ENCODE results near the gene CHST9. TPM values are rescaled to one million over a fixed set of nuclear protein-coding genes. Genes with fewer than 3 reads are reported as not detected.
A peak's percentile ranks its signal among the peaks of the same experiment; 100 is the strongest.

CHST9 gene
- polyA plus RNA-seq, 3 donors, result not detected

DNA sequence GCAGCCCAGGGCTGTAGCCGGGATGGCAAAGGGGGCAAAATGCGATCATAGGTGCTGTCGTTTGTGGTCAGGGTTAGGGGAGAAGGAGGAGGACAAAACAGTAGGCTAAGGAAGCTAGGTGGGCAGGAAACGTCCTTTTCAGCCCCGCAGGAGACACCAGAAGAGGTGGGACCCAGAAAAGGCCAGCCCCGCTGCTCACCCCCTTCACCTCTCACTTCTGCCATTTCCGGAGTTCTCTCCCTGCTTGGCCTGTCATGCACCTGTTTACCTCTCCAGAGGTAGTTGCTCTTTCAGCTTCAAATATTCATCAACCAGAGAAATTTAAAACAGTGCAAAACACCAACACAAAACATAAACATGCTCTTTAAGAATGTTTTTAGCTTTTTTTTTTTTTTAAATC lies 320.4 kb downstream of the CHST9 start:
- 45% methylated on average over 4 of the region's 7 CpGs for WGBS (ENCODE audit: insufficient coverage)
- Mint-ChIP-seq H3K36me3 (no peaks in the 10 kb centered on the region), H3K9me3 (peaks cover 0 to 6% (median 0%) of the 10 kb centered on the region in 7 donors), H3K4me3 (peak overlapping the region in 1 of 2 donors; percentile 63), H3K27me3 (ENCODE audit: low read depth in 3 of 3) (peaks cover 44 to 59% (median 50%) of the 10 kb centered on the region in 3 donors), H3K27ac (no peak overlapping the region), H3K4me1 (peaks cover 2% of the 10 kb centered on the region)
- DNase-seq, result no peak
- Histone ChIP-seq H3K36me3 (replicated peaks in 1 of 2; ENCODE audit: control insufficient read depth in 1 of 2, insufficient read depth in 2 of 2, low read length in 2 of 2) (no peaks in the 10 kb centered on the region), H4K20me1 (ENCODE audit: insufficient read depth, low read length) (no peaks in the 10 kb centered on the region), H3K4me1 (ENCODE audit: control insufficient read depth in 1 of 2, insufficient read depth in 2 of 2, low read length in 2 of 2) (no peaks in the 10 kb centered on the region), H3K79me2 (ENCODE audit: insufficient read depth, low read length) (no peaks in the 10 kb centered on the region), H3K4me3 (replicated peaks in 1 of 3; ENCODE audit: low read depth in 2 of 3, low read length in 3 of 3) (no peak overlapping the region), H3K4me2 (replicated peaks; ENCODE audit: extremely low read depth, low read length, poor library complexity, severe bottlenecking) (no peak overlapping the region), H3K9ac (ENCODE audit: insufficient read depth, low read length, poor library complexity, severe bottlenecking) (no peak overlapping the region), H3K27ac (ENCODE audit: low read depth in 1 of 2, low read length in 2 of 2) (no peak overlapping the region), H2AFZ (ENCODE audit: insufficient read depth, low read depth, low read length, poor library complexity, severe bottlenecking) (no peak overlapping the region), H3K9me3 (replicated peaks in 1 of 2; ENCODE audit: control insufficient read depth in 1 of 2, insufficient read depth in 1 of 2, low read length in 2 of 2) (peaks cover 0 to 25% of the 10 kb centered on the region in 2 donors), H3K27me3 (ENCODE audit: control insufficient read depth in 2 of 2, insufficient read depth in 2 of 2, low read length in 2 of 2) (peaks cover 34 to 48% of the 10 kb centered on the region in 2 donors)
- intact Hi-C loops (cut with micrococcal nuclease), result no loop called here
- no peak for TF ChIP-seq CTCF (IDR thresholded peaks at IDR 0.05)

DNA sequence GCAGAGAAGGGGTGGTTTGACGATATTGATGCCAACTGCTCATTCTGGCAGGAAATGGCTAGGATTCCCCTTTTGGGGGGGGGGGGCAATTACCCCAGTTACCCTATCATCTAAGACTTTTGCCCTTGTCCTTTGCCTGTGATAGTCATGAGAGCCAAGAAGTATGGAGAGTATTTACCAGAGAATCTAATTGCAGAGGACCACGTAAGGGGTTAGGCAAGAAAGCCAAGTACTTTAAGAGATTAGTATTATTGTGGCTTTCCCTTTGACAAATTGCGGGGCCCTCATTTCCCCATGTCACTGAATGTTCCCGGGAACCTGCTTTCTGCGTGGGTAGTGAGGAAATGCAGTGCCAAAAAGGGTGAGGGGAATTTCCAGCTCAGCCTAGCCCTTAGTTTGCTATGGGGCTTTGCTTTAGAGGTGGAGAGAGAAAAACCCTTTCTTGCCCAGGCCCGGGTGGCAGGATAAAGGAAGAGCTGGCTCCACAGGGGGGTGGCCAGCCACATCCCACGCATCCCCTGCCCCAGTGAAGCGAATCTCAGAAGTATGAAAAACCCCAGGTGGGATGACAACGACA lies 321.1 kb downstream of the CHST9 start:
- Mint-ChIP-seq H3K9me3 (peaks cover 0 to 6% (median 0%) of the 10 kb centered on the region in 7 donors), H3K27me3 (ENCODE audit: low read depth in 3 of 3) (peaks cover 44 to 62% (median 51%) of the 10 kb centered on the region in 3 donors), H3K27ac (peak overlapping the region in 1 of 7 donors; percentile 9), H3K4me3 (peak overlapping the region; percentile 47 to 69), H3K36me3 (no peaks in the 10 kb centered on the region), H3K4me1 (peaks cover 2% of the 10 kb centered on the region)
- Histone ChIP-seq H3K4me3 (replicated peaks in 1 of 3; ENCODE audit: low read depth in 2 of 3, low read length in 3 of 3) (no peak overlapping the region), H3K4me1 (ENCODE audit: control insufficient read depth in 1 of 2, insufficient read depth in 2 of 2, low read length in 2 of 2) (no peaks in the 10 kb centered on the region), H3K27me3 (ENCODE audit: control insufficient read depth in 2 of 2, insufficient read depth in 2 of 2, low read length in 2 of 2) (peaks cover 34 to 48% of the 10 kb centered on the region in 2 donors), H3K79me2 (ENCODE audit: insufficient read depth, low read length) (no peaks in the 10 kb centered on the region), H3K9me3 (replicated peaks in 1 of 2; ENCODE audit: control insufficient read depth in 1 of 2, insufficient read depth in 1 of 2, low read length in 2 of 2) (peaks cover 0 to 25% of the 10 kb centered on the region in 2 donors), H3K9ac (ENCODE audit: insufficient read depth, low read length, poor library complexity, severe bottlenecking) (no peak overlapping the region), H3K36me3 (replicated peaks in 1 of 2; ENCODE audit: control insufficient read depth in 1 of 2, insufficient read depth in 2 of 2, low read length in 2 of 2) (no peaks in the 10 kb centered on the region), H3K4me2 (replicated peaks; ENCODE audit: extremely low read depth, low read length, poor library complexity, severe bottlenecking) (no peak overlapping the region), H4K20me1 (ENCODE audit: insufficient read depth, low read length) (no peaks in the 10 kb centered on the region), H2AFZ (ENCODE audit: insufficient read depth, low read depth, low read length, poor library complexity, severe bottlenecking) (no peak overlapping the region), H3K27ac (ENCODE audit: low read depth in 1 of 2, low read length in 2 of 2) (no peak overlapping the region)
- intact Hi-C loops (cut with micrococcal nuclease), result no loop called here
- WGBS (ENCODE audit: insufficient coverage), result 10% methylated on average over 1 of the region's 9 CpGs
- TF ChIP-seq CTCF (IDR thresholded peaks at IDR 0.05), result no peak
- DNase-seq, result no peak
